ENCODE measurements around the gene PIAS2. TPM values are rescaled to one million over a fixed set of nuclear protein-coding genes. Genes with fewer than 3 reads are reported as not detected.
"Not testable (repeated sequence)": the region's sequence is repeated elsewhere in the genome, so short reads cannot be mapped to it uniquely, and the experiment has no call there.

Gene PIAS2
- total and polyA plus RNA-seq, 9 of the 15 experiments (the other 6 are each of a cell fraction or from before 2014, with no cell fraction given) = 2.9 to 23.9 (median 12.0) TPM

- peak; percentile 75 for TF ChIP-seq MAFG (tag; conservative IDR thresholded peaks at IDR 0.05)
- peak; percentile 67 for TF ChIP-seq BHLHE40 (IDR thresholded peaks at IDR 0.05; ENCODE audit: low read length)
- peak; percentile 21; the same call in 1 of the 2 replicates for TF ChIP-seq NCOR1 (IDR thresholded peaks at IDR 0.05)
- peak; percentile 64 for TF ChIP-seq L3MBTL2 (IDR thresholded peaks at IDR 0.05)
- peak; percentile 36 for TF ChIP-seq TCF3 (CRISPR knock-in tag; IDR thresholded peaks at IDR 0.05)
- peak; percentile 59 for TF ChIP-seq C11orf30 (IDR thresholded peaks at IDR 0.05; ENCODE audit: low read depth)
- TF ChIP-seq RCOR1 (IDR thresholded peaks at IDR 0.05; ENCODE audit: borderline replicate concordance in 1 of 2, low read depth in 2 of 2, low read length in 2 of 2) = 0 out of 4 replicates have a peak, but pooled peaks of 1 of the 2 experiments have one; percentile 9
- TF ChIP-seq BCOR (IDR thresholded peaks at IDR 0.05) = peak; percentile 24; the same call in 1 of the 2 replicates
- peak; percentile 83 for TF ChIP-seq CBFA2T3 (IDR thresholded peaks at IDR 0.05)
- TF ChIP-seq MTA2 (IDR thresholded peaks at IDR 0.05; ENCODE audit: low read depth) = peak; percentile 40; the same call in 1 of the 2 replicates
- peak; percentile 45; the same call in 1 of the 2 replicates for TF ChIP-seq TEAD4 (IDR thresholded peaks at IDR 0.05; ENCODE audit: low read length)
- not testable (repeated sequence) for TF ChIP-seq TEAD4 (CRISPR knock-in tag; IDR thresholded peaks at IDR 0.05; ENCODE audit: borderline replicate concordance)
- peak; percentile 65 for TF ChIP-seq ZNF384 (IDR thresholded peaks at IDR 0.05; ENCODE audit: low read depth, low read length)
- peak; percentile 63 for TF ChIP-seq TAL1 (IDR thresholded peaks at IDR 0.05)
- peak; percentile 62 for TF ChIP-seq ZNF316 (IDR thresholded peaks at IDR 0.05)
- TF ChIP-seq CBFA2T2 (conservative IDR thresholded peaks at IDR 0.05) = peak; percentile 75
- 0 out of 2 replicates have a peak, but pooled peaks have one; percentile 20 for TF ChIP-seq NFIC (IDR thresholded peaks at IDR 0.05)
- peak; percentile 15; the same call in 1 of the 2 replicates for TF ChIP-seq EP300 (IDR thresholded peaks at IDR 0.05; ENCODE audit: low read length)
- peak in 1 of 2 experiments; percentile 53; a peak in 1 of 4 replicates for TF ChIP-seq TRIM24 (IDR thresholded peaks at IDR 0.05)
- TF ChIP-seq HES1 (IDR thresholded peaks at IDR 0.05; ENCODE audit: low read depth) = peak; percentile 71
- peak in 1 of 2 experiments; percentile 57; a peak in 1 of 4 replicates for TF ChIP-seq HDAC1 (IDR thresholded peaks at IDR 0.05)
- peak; percentile 56; the same call in 1 of the 2 replicates for TF ChIP-seq NFE2 (IDR thresholded peaks at IDR 0.05; ENCODE audit: low read depth)
- 0 out of 2 replicates have a peak, but pooled peaks have one; percentile 21 for TF ChIP-seq NFE2L1 (tag; IDR thresholded peaks at IDR 0.05; ENCODE audit: borderline replicate concordance, low read depth)
- TF ChIP-seq DPF2 (IDR thresholded peaks at IDR 0.05) = peak; percentile 33; the same call in 1 of the 2 replicates
- peak; percentile 26; the same call in 1 of the 2 replicates for TF ChIP-seq SOX6 (IDR thresholded peaks at IDR 0.05)
These were observed 52.1 kb downstream of the PIAS2 start (continued) for GRCh38 chr18:46865245-46865644.
